ENCODE measurements around the gene PTPRJ.
A peak's percentile ranks its signal among the peaks of the same experiment; 100 is the strongest.

Gene PTPRJ

DNA sequence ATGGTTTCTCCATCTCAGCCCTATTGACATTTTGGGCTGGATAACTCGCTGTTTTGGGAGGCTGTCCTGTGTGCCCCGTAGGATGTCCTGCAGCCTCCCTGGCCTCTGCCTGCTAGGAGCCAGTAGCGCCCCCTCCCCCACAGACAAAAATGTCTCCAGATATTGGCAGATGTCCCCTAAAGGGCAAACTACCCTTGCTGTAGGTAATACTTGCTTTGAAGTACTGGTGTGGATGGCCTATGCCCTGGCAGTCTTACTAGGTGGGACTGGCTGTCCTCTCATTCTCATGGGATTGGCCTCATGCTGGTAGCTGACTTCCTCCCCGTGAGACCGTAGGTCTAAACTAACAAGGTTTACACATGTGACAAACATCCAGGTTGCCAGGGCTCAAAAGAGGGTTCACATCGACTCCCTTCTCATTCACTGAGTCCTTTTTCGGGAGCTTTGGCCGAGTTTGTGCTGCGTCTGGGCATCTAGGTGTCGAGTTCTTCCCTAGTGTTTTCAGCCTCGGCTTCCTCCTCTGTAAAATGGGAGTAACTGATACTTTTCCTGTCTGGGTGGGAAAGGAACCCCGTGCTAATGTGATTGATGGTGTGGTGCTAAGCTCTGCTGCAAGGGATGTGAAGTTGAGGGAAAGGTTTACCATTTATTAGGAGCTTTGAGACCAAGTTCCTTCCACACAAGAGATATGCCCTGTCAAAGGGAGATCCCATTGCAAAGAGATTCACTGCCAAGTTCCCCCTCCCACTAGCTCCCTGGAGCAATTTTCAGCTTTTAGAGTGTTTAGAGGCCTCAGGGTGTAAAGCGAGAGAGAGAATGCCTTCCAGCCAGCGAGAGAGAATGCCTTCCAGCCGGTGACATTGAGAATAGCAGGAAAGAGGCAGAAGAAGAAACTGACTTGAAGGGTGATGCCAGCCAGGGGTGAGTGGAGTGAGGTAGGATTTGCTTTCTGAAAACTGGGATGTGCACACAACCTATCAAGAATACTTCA lies 17.0 kb downstream of the PTPRJ start:
- no peaks in the 10 kb centered on the region for H3K9me3 ChIP-seq (ENCODE audit: control insufficient read depth, low read length)

DNA sequence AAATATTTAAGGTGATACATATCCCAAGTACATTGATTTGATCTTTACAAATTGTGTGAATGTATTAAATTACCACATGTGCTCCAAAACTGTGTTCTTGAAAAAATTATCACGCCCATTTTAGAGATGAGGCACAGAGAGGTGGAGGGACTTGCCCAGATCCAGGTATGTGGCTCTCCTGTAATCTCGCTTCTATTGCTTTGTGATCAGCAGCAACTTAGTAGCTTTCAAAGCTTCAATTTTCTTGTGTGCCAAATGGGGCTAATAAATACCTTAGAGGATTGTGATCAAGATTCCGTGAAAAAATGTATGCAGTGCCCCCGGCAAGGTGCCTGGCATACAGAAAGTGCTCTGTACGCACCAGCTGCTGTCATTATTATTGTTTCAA lies 18.0 kb downstream of the PTPRJ start:
- Histone ChIP-seq H3K36me3 (ENCODE audit: control insufficient read depth in 1 of 2, insufficient read depth in 2 of 2, low read depth in 1 of 2, low read length in 2 of 2) (peaks cover 0 to 9% of the 10 kb centered on the region in 2 experiments), H3K4me3 (ENCODE audit: insufficient read depth in 1 of 2, low read depth in 1 of 2, low read length in 2 of 2) (no peak overlapping the region), H3K9me3 (ENCODE audit: control insufficient read depth, low read length) (no peaks in the 10 kb centered on the region), H2BK120ac (ENCODE audit: low read depth, low read length) (no peak overlapping the region), H3K4me2 (ENCODE audit: low read length, poor library complexity, severe bottlenecking) (peak overlapping the region; percentile 40), H3K27me3 (ENCODE audit: control insufficient read depth in 1 of 2, insufficient read depth in 1 of 2, low read length in 2 of 2) (no peaks in the 10 kb centered on the region), H2BK5ac (ENCODE audit: low read depth, low read length, poor library complexity, severe bottlenecking) (no peak overlapping the region), H3K23ac (ENCODE audit: low read length in 2 of 2) (no peak overlapping the region), H4K8ac (ENCODE audit: low read length) (no peak overlapping the region), H3K9ac (ENCODE audit: low read length) (no peak overlapping the region), H2AFZ (ENCODE audit: low read depth, low read length) (no peak overlapping the region), H3K14ac (ENCODE audit: low read length in 2 of 2) (no peak overlapping the region), H2BK12ac (ENCODE audit: low read length in 2 of 2) (no peak overlapping the region), H3K4ac (ENCODE audit: low read depth in 1 of 2, low read length in 2 of 2) (no peak overlapping the region), H2AK5ac (ENCODE audit: low read length, severe bottlenecking) (peak overlapping the region; percentile 12), H2BK15ac (ENCODE audit: low read depth, poor library complexity, severe bottlenecking) (no peak overlapping the region), H3K18ac (ENCODE audit: low read depth in 1 of 2, low read length in 2 of 2) (no peak overlapping the region), H3K79me1 (replicated peaks; ENCODE audit: low read length, poor library complexity, severe bottlenecking) (no peaks in the 10 kb centered on the region), H3K4me1 (ENCODE audit: control insufficient read depth, insufficient read depth, low read depth, low read length) (peaks cover 48% of the 10 kb centered on the region), H4K91ac (ENCODE audit: low read length) (no peak overlapping the region), H3K27ac (ENCODE audit: low read length, poor library complexity, severe bottlenecking) (peak overlapping the region; percentile 98)
- 97% methylated on average over 5 of the region's 5 CpGs for WGBS
- no peak for DNase-seq

More for the DNA sequence above, 17.0 kb downstream of the PTPRJ start:
- H4K8ac ChIP-seq (ENCODE audit: low read length): no peak overlapping the region
- no peak overlapping the region for H4K91ac ChIP-seq (ENCODE audit: low read length)
- 81% methylated on average over 13 of the region's 15 CpGs for WGBS
- H3K4me2 ChIP-seq (ENCODE audit: low read length, poor library complexity, severe bottlenecking): no peak overlapping the region
- H3K9ac ChIP-seq (ENCODE audit: low read length): no peak overlapping the region
- H3K79me1 ChIP-seq (replicated peaks; ENCODE audit: low read length, poor library complexity, severe bottlenecking): no peaks in the 10 kb centered on the region
- peak overlapping the region; percentile 78 for H2AK5ac ChIP-seq (ENCODE audit: low read length, severe bottlenecking)
- H3K27me3 ChIP-seq (ENCODE audit: control insufficient read depth in 1 of 2, insufficient read depth in 1 of 2, low read length in 2 of 2): no peaks in the 10 kb centered on the region
- no peak overlapping the region for H2BK120ac ChIP-seq (ENCODE audit: low read depth, low read length)
- H3K4me3 ChIP-seq (ENCODE audit: insufficient read depth in 1 of 2, low read depth in 1 of 2, low read length in 2 of 2): no peak overlapping the region
- no peak for DNase-seq
- no peak overlapping the region for H3K14ac ChIP-seq (ENCODE audit: low read length in 2 of 2)
- H3K27ac ChIP-seq (ENCODE audit: low read length, poor library complexity, severe bottlenecking): peak overlapping the region; percentile 98
- H2AFZ ChIP-seq (ENCODE audit: low read depth, low read length): no peak overlapping the region
- H3K18ac ChIP-seq (ENCODE audit: low read depth in 1 of 2, low read length in 2 of 2): peak overlapping the region in 1 of 2 experiments; percentile 38
- H2BK15ac ChIP-seq (ENCODE audit: low read depth, poor library complexity, severe bottlenecking): no peak overlapping the region
- peak overlapping the region in 1 of 2 experiments; percentile 1 for H3K4ac ChIP-seq (ENCODE audit: low read depth in 1 of 2, low read length in 2 of 2)
- H3K4me1 ChIP-seq (ENCODE audit: control insufficient read depth, insufficient read depth, low read depth, low read length): peaks cover 48% of the 10 kb centered on the region
- H3K23ac ChIP-seq (ENCODE audit: low read length in 2 of 2): no peak overlapping the region
- H3K36me3 ChIP-seq (ENCODE audit: control insufficient read depth in 1 of 2, insufficient read depth in 2 of 2, low read depth in 1 of 2, low read length in 2 of 2): peaks cover 0 to 9% of the 10 kb centered on the region in 2 experiments
- no peak overlapping the region for H2BK5ac ChIP-seq (ENCODE audit: low read depth, low read length, poor library complexity, severe bottlenecking)
- no peak overlapping the region for H2BK12ac ChIP-seq (ENCODE audit: low read length in 2 of 2)

DNA sequence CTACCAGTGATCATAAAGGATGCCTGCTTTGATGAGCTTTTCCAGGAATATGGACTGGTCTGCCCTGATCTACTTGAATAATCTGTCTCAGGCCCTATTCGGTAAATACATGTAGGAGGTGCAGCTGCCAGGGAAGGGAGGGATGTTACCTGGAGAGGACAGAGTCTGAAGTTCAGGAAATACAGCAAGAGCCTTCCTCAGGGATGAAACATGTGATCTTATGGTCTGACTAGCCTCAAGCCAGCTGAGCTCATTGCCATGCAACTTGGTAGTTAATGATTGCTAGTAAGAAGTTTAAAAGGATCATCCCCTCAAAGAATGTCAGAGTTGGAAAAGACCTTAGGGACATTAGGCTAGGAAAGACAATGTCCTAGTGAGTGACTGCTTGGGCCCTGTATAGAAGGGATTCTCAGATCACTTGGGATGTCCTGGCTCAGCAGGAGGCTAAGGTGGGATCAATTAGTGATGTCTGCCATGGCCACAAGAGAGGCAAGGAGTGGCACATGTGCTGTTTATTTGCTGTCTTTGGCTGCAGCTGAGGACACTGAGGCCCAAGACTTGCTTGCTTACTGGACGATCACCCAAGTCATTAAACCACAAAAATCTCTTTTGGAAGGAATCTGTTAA lies 18.5 kb downstream of the PTPRJ start:
- Histone ChIP-seq H4K91ac (ENCODE audit: low read length) (peak overlapping the region; percentile 18), H2AK5ac (ENCODE audit: low read length, severe bottlenecking) (peak overlapping the region; percentile 99), H3K18ac (ENCODE audit: low read depth in 1 of 2, low read length in 2 of 2) (peak overlapping the region in 1 of 2 experiments; percentile 59), H2AFZ (ENCODE audit: low read depth, low read length) (no peak overlapping the region), H3K9me3 (ENCODE audit: control insufficient read depth, low read length) (no peaks in the 10 kb centered on the region), H3K79me1 (replicated peaks; ENCODE audit: low read length, poor library complexity, severe bottlenecking) (no peaks in the 10 kb centered on the region), H3K14ac (ENCODE audit: low read length in 2 of 2) (no peak overlapping the region), H2BK5ac (ENCODE audit: low read depth, low read length, poor library complexity, severe bottlenecking) (no peak overlapping the region), H3K9ac (ENCODE audit: low read length) (no peak overlapping the region), H3K4me1 (ENCODE audit: control insufficient read depth, insufficient read depth, low read depth, low read length) (peaks cover 47% of the 10 kb centered on the region), H3K4ac (ENCODE audit: low read depth in 1 of 2, low read length in 2 of 2) (no peak overlapping the region), H3K36me3 (ENCODE audit: control insufficient read depth in 1 of 2, insufficient read depth in 2 of 2, low read depth in 1 of 2, low read length in 2 of 2) (peaks cover 0 to 9% of the 10 kb centered on the region in 2 experiments), H3K27me3 (ENCODE audit: control insufficient read depth in 1 of 2, insufficient read depth in 1 of 2, low read length in 2 of 2) (no peaks in the 10 kb centered on the region), H3K4me2 (ENCODE audit: low read length, poor library complexity, severe bottlenecking) (peak overlapping the region; percentile 43), H2BK15ac (ENCODE audit: low read depth, poor library complexity, severe bottlenecking) (no peak overlapping the region), H3K4me3 (ENCODE audit: insufficient read depth in 1 of 2, low read depth in 1 of 2, low read length in 2 of 2) (no peak overlapping the region), H4K8ac (ENCODE audit: low read length) (no peak overlapping the region), H2BK120ac (ENCODE audit: low read depth, low read length) (no peak overlapping the region), H3K23ac (ENCODE audit: low read length in 2 of 2) (no peak overlapping the region), H2BK12ac (ENCODE audit: low read length in 2 of 2) (no peak overlapping the region), H3K27ac (ENCODE audit: low read length, poor library complexity, severe bottlenecking) (peak overlapping the region; percentile 98)
- 98% methylated on average over 1 of the region's 2 CpGs for WGBS
- DNase-seq: no peak

DNA sequence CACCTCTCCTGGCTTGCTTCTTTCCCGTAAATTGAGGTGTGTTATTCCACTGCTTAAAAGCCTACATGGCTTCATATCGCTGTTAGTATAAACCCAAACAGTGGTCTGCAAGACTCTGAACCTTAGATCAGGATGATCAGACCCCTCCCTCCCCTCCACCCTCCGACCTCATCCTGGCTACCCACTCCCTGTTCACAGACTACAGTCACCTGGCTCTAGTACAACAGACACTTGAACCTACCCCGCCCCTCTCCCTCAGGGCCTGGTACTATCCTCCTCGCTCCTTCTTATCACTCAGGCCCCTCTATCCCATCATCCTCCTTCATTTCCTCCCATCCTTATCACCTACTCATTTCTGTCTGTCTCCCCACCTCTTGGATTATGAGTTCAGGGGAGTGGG lies 20.1 kb downstream of the PTPRJ start:
- peaks cover 0 to 9% of the 10 kb centered on the region in 2 experiments for H3K36me3 ChIP-seq (ENCODE audit: control insufficient read depth in 1 of 2, insufficient read depth in 2 of 2, low read depth in 1 of 2, low read length in 2 of 2)
- no peak overlapping the region for H2BK15ac ChIP-seq (ENCODE audit: low read depth, poor library complexity, severe bottlenecking)
- peak overlapping the region; percentile 21 for H2BK5ac ChIP-seq (ENCODE audit: low read depth, low read length, poor library complexity, severe bottlenecking)
- H2AFZ ChIP-seq (ENCODE audit: low read depth, low read length): no peak overlapping the region
- H3K18ac ChIP-seq (ENCODE audit: low read depth in 1 of 2, low read length in 2 of 2): no peak overlapping the region
- no peak overlapping the region for H2BK12ac ChIP-seq (ENCODE audit: low read length in 2 of 2)
- H3K4me3 ChIP-seq (ENCODE audit: insufficient read depth in 1 of 2, low read depth in 1 of 2, low read length in 2 of 2): no peak overlapping the region
- no peak overlapping the region for H3K4ac ChIP-seq (ENCODE audit: low read depth in 1 of 2, low read length in 2 of 2)
- peak overlapping the region; percentile 91 for H2AK5ac ChIP-seq (ENCODE audit: low read length, severe bottlenecking)
- DNase-seq: no peak
- H3K27ac ChIP-seq (ENCODE audit: low read length, poor library complexity, severe bottlenecking): peak overlapping the region; percentile 73
- H3K4me2 ChIP-seq (ENCODE audit: low read length, poor library complexity, severe bottlenecking): no peak overlapping the region
- H3K9ac ChIP-seq (ENCODE audit: low read length): no peak overlapping the region
- no peak overlapping the region for H2BK120ac ChIP-seq (ENCODE audit: low read depth, low read length)
- H3K4me1 ChIP-seq (ENCODE audit: control insufficient read depth, insufficient read depth, low read depth, low read length): peaks cover 48% of the 10 kb centered on the region
- no peaks in the 10 kb centered on the region for H3K27me3 ChIP-seq (ENCODE audit: control insufficient read depth in 1 of 2, insufficient read depth in 1 of 2, low read length in 2 of 2)
- H3K23ac ChIP-seq (ENCODE audit: low read length in 2 of 2): no peak overlapping the region
- no peaks in the 10 kb centered on the region for H3K9me3 ChIP-seq (ENCODE audit: control insufficient read depth, low read length)
- no peak overlapping the region for H4K91ac ChIP-seq (ENCODE audit: low read length)
- H4K8ac ChIP-seq (ENCODE audit: low read length): no peak overlapping the region
- H3K14ac ChIP-seq (ENCODE audit: low read length in 2 of 2): no peak overlapping the region
- WGBS: 89% methylated on average over 5 of the region's 5 CpGs
- no peaks in the 10 kb centered on the region for H3K79me1 ChIP-seq (replicated peaks; ENCODE audit: low read length, poor library complexity, severe bottlenecking)
